Mesenchymal stem cell (in vitro differentiated cells and primary cell): ENCODE measurements around the gene RELB.

Experiments used
- DNase-seq: peaks from one replicate; pipeline ENCODE4 v3.0.0-alpha.2; 2013
- H2AFZ ChIP-seq: one replicate; pipeline ENCODE4 v1.6.1; 2013; ENCODE audit warnings: low read depth, mild to moderate bottlenecking, control low read depth, inconsistent platforms, low read length, moderate library complexity
- H2AK5ac ChIP-seq: 2 replicates; pipeline ENCODE4 v1.6.1; 2013; ENCODE audit warnings: low read length, moderate library complexity, mild to moderate bottlenecking, inconsistent platforms; ENCODE audit not compliant: severe bottlenecking
- H2BK120ac ChIP-seq: one replicate; pipeline ENCODE4 v1.6.1; 2013; ENCODE audit warnings: low read depth, mild to moderate bottlenecking, inconsistent platforms, low read length, moderate library complexity
- H2BK12ac ChIP-seq, 2 experiments: one replicate each; pipeline ENCODE4 v1.6.1; 2013; ENCODE audit warnings: inconsistent platforms in 2 of 2, low read length in 2 of 2, mild to moderate bottlenecking in 2 of 2, moderate library complexity in 2 of 2, control low read depth in 1 of 2
- H2BK15ac ChIP-seq: one replicate; pipeline ENCODE4 v1.6.1; 2013; ENCODE audit warnings: mild to moderate bottlenecking, low read depth, inconsistent platforms; ENCODE audit not compliant: poor library complexity, severe bottlenecking
- H2BK5ac ChIP-seq: 2 replicates; pipeline ENCODE4 v1.6.1; 2013; ENCODE audit warnings: low read depth, mild to moderate bottlenecking, low read length, control low read depth, inconsistent platforms; ENCODE audit not compliant: poor library complexity, severe bottlenecking
- H3K14ac ChIP-seq, 2 experiments: one replicate each; pipeline ENCODE4 v1.6.1; 2013; ENCODE audit warnings: inconsistent platforms in 2 of 2, low read length in 2 of 2, control low read depth in 1 of 2, mild to moderate bottlenecking in 1 of 2, moderate library complexity in 1 of 2
- H3K18ac ChIP-seq, 2 experiments: one replicate each; pipeline ENCODE4 v1.6.1; 2013; ENCODE audit warnings: inconsistent platforms in 2 of 2, low read length in 2 of 2, control low read depth in 1 of 2, low read depth in 1 of 2, mild to moderate bottlenecking in 1 of 2
- H3K23ac ChIP-seq, 2 experiments: one replicate each; pipeline ENCODE4 v1.6.1; 2013; ENCODE audit warnings: inconsistent platforms in 2 of 2, low read length in 2 of 2, mild to moderate bottlenecking in 2 of 2, moderate library complexity in 2 of 2, control low read depth in 1 of 2
- H3K27ac ChIP-seq: 2 replicates; pipeline ENCODE4 v1.5.1; 2013; ENCODE audit warnings: mild to moderate bottlenecking, moderate library complexity, low read length, control low read depth, inconsistent platforms; ENCODE audit not compliant: poor library complexity, severe bottlenecking
- H3K27me3 ChIP-seq, 2 experiments: 2 replicates each; pipeline versions ENCODE4 v1.6.1 to v1.7.0; 2013; ENCODE audit warnings: low read length in 2 of 2, mild to moderate bottlenecking in 2 of 2, moderate library complexity in 2 of 2, control low read depth in 1 of 2, inconsistent platforms in 1 of 2; ENCODE audit not compliant: control insufficient read depth in 1 of 2, insufficient read depth in 1 of 2
- H3K36me3 ChIP-seq, 2 experiments: 2 replicates each; pipeline versions ENCODE4 v1.6.1 to v1.7.0; 2013; ENCODE audit warnings: low read length in 2 of 2, control low read depth in 1 of 2, inconsistent platforms in 1 of 2, low read depth in 1 of 2, mild to moderate bottlenecking in 1 of 2; ENCODE audit not compliant: insufficient read depth in 2 of 2, control insufficient read depth in 1 of 2
- H3K4ac ChIP-seq, 2 experiments: one replicate each; pipeline ENCODE4 v1.6.1; 2013; ENCODE audit warnings: inconsistent platforms in 2 of 2, low read length in 2 of 2, mild to moderate bottlenecking in 2 of 2, moderate library complexity in 2 of 2, control low read depth in 1 of 2, low read depth in 1 of 2
- H3K4me1 ChIP-seq: 2 replicates; pipeline ENCODE4 v1.6.1; 2013; ENCODE audit warnings: low read depth, low read length, control low read depth; ENCODE audit not compliant: control insufficient read depth, insufficient read depth
- H3K4me2 ChIP-seq: 2 replicates; pipeline ENCODE4 v1.6.1; 2013; ENCODE audit warnings: low read length, mild to moderate bottlenecking, inconsistent platforms; ENCODE audit not compliant: poor library complexity, severe bottlenecking
- H3K4me3 ChIP-seq, 2 experiments: 2 replicates each; pipeline versions ENCODE4 v1.5.1 to v1.7.0; 2013; ENCODE audit warnings: low read length in 2 of 2, mild to moderate bottlenecking in 2 of 2, control low read depth in 1 of 2, low read depth in 1 of 2; ENCODE audit not compliant: insufficient read depth in 1 of 2
- H3K79me1 ChIP-seq: replicated peaks from 2 replicates; pipeline ENCODE4 v1.6.1; 2013; ENCODE audit warnings: mild to moderate bottlenecking, control low read depth, low read length, inconsistent platforms; ENCODE audit not compliant: poor library complexity, severe bottlenecking
- H3K9ac ChIP-seq: 2 replicates; pipeline ENCODE4 v1.7.0; 2013; ENCODE audit warnings: mild to moderate bottlenecking, low read length, moderate library complexity
- H3K9me3 ChIP-seq: 2 replicates; pipeline ENCODE4 v1.7.0; 2013; ENCODE audit warnings: mild to moderate bottlenecking, low read length; ENCODE audit not compliant: control insufficient read depth
- H4K8ac ChIP-seq: one replicate; pipeline ENCODE4 v1.6.1; 2013; ENCODE audit warnings: inconsistent platforms, mild to moderate bottlenecking, low read length, moderate library complexity
- H4K91ac ChIP-seq: one replicate; pipeline ENCODE4 v1.6.1; 2013; ENCODE audit warnings: mild to moderate bottlenecking, low read length, inconsistent platforms
- WGBS: methylation state at CpG from one replicate; pipeline ENCODE4 v1.1.7; 2013; ENCODE audit warnings: mixed read lengths; 5-methylcytosine and 5-hydroxymethylcytosine counted together

Gene RELB

DNA sequence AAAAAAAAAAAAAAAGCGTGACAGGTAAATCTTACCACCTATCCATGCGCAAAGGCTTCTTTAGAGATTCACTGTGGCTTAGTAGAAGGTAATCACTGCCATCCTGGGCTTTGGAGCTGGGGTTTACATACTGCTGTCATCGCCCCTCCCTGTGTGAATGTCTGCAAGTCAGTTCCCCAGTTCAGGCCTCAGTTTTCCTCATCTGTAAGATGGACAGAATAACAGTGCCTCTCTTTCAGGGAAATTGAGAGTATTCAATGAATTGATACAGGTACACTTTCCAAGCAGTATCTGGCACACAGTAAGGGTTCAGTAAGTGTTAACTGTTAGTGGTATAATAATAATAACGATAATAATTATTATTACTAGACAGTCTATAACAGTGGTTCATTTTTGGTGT is 2.2 kb downstream of the RELB start:
- 100% methylated on average over 2 of the region's 4 CpGs for WGBS

DNA sequence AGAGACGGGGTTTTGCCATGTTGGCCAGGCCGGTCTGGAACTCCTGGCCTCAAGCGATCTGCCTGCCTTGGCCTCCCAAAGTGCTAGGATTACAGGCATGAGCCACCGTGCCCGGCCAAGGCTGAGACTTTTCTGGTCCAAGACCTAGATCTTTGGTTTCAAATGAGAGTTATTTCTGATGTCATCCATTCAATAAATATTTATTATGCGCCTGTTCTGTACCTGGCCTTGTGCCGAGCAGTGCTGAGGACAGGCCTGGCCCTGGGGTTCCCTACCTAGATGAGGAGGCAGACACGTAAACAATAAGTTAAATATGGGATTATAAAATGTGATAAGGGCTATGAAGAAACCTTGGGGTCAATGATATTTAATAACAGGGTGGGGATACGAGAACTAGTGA is 4.5 kb downstream of the RELB start:
- Histone ChIP-seq H2BK15ac (no peak overlapping the region), H3K9me3 (no peaks in the 10 kb centered on the region), H2BK12ac (no peak overlapping the region), H3K4me1 (peaks cover 5% of the 10 kb centered on the region), H3K9ac (no peak overlapping the region), H3K4ac (no peak overlapping the region), H3K27ac (no peak overlapping the region), H2AK5ac (no peak overlapping the region), H3K18ac (no peak overlapping the region), H2BK120ac (no peak overlapping the region), H3K14ac (no peak overlapping the region), H3K4me3 (no peak overlapping the region), H3K27me3 (no peaks in the 10 kb centered on the region), H2AFZ (no peak overlapping the region), H3K36me3 (peaks cover 13 to 37% of the 10 kb centered on the region in 2 experiments), H4K8ac (no peak overlapping the region), H2BK5ac (no peak overlapping the region), H3K23ac (no peak overlapping the region), H3K4me2 (no peak overlapping the region), H3K79me1 (peaks cover 9% of the 10 kb centered on the region), H4K91ac (no peak overlapping the region)
- DNase-seq = no peak
- WGBS = 97% methylated on average over 9 of the region's 9 CpGs

More for the DNA sequence above, 2.2 kb downstream of the RELB start:
- Histone ChIP-seq H2BK15ac (no peak overlapping the region), H3K4me1 (peaks cover 6% of the 10 kb centered on the region), H3K79me1 (peaks cover 9% of the 10 kb centered on the region), H3K9ac (no peak overlapping the region), H4K91ac (no peak overlapping the region), H3K4me2 (no peak overlapping the region), H3K23ac (no peak overlapping the region), H2BK12ac (no peak overlapping the region), H2BK120ac (no peak overlapping the region), H2BK5ac (no peak overlapping the region), H4K8ac (no peak overlapping the region), H3K14ac (no peak overlapping the region), H3K4ac (no peak overlapping the region), H3K4me3 (no peak overlapping the region), H2AFZ (no peak overlapping the region), H3K36me3 (peaks cover 13 to 27% of the 10 kb centered on the region in 2 experiments), H3K9me3 (no peaks in the 10 kb centered on the region), H3K27me3 (no peaks in the 10 kb centered on the region), H2AK5ac (no peak overlapping the region), H3K27ac (no peak overlapping the region), H3K18ac (no peak overlapping the region)
- DNase-seq = no peak

DNA sequence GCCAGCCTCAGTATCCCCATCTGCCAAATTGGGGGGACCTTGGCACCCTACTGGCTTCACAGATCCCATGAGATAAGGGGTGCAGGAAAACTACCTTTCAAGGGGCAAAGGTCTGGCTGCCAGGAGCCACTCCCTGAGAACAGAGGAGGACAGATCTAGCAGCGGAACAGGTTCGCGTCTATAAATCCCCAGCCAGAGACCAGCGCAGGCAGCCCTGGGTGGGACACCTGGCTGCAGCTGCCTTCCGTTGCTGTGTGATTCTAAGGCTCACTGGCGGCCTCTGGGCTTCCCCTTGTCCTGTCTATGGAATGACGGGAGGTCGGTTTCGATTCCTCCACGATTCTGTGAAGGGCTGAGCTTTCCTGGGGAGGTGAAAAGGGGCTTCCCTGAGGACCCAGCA is 7.3 kb downstream of the RELB start:
- DNase-seq = no peak
- Histone ChIP-seq H3K4me3 (no peak overlapping the region), H2BK12ac (no peak overlapping the region), H3K9ac (no peak overlapping the region), H4K8ac (no peak overlapping the region), H2BK15ac (no peak overlapping the region), H3K14ac (no peak overlapping the region), H3K27me3 (no peaks in the 10 kb centered on the region), H2AK5ac (no peak overlapping the region), H4K91ac (no peak overlapping the region), H2BK120ac (no peak overlapping the region), H3K9me3 (no peaks in the 10 kb centered on the region), H2BK5ac (no peak overlapping the region), H3K79me1 (peaks cover 3% of the 10 kb centered on the region), H3K27ac (no peak overlapping the region), H3K4me2 (no peak overlapping the region), H3K23ac (no peak overlapping the region), H2AFZ (no peak overlapping the region), H3K4ac (no peak overlapping the region), H3K36me3 (peaks cover 14 to 51% of the 10 kb centered on the region in 2 experiments), H3K4me1 (peaks cover 4% of the 10 kb centered on the region), H3K18ac (no peak overlapping the region)
- 82% methylated on average over 10 of the region's 10 CpGs for WGBS

DNA sequence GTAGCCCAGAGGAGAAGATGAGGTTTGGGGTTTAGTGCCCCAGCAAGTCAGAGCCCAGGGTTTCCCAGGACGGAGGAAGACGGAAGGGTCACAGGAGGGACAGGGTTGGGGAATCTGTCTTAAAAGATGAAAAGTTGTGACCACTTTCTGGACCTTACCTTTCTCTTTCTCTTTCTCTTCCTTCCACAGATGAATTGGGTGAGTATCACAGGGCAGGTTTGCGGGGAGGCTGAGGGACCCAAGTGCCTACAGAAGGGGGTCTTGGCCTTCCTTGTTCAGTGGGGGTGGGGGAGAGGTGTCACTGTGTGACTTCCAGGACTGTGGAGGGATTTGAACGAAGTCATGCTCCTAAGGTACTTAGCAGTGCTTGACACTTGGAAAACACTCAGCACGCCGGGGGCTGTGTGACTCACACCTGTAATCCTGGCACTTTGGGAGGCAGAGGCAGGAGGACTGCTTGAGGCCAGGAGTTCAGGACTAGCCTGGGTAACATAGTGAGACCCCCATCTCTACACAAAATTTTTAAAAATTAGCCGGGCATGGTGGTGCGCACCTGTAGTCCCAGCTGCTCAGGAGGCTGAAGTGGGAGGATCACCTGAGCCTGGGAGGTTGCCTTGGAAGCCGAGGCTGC is 8.5 kb downstream of the RELB start:
- H3K14ac ChIP-seq = no peak overlapping the region
- H3K4me3 ChIP-seq = no peak overlapping the region
- no peak overlapping the region for H2BK12ac ChIP-seq
- peak overlapping the region in 1 of 2 experiments; percentile 17 for H3K23ac ChIP-seq
- peaks cover 3% of the 10 kb centered on the region for H3K79me1 ChIP-seq
- no peak overlapping the region for H2BK120ac ChIP-seq
- 88% methylated on average over 9 of the region's 9 CpGs for WGBS
- DNase-seq = no peak
- H3K27ac ChIP-seq = no peak overlapping the region
- H4K91ac ChIP-seq = no peak overlapping the region
- no peak overlapping the region for H4K8ac ChIP-seq
- H3K27me3 ChIP-seq = no peaks in the 10 kb centered on the region
- no peak overlapping the region for H3K4me2 ChIP-seq
- no peak overlapping the region for H2AFZ ChIP-seq
- H3K18ac ChIP-seq = no peak overlapping the region
- peaks cover 13 to 52% of the 10 kb centered on the region in 2 experiments for H3K36me3 ChIP-seq
- peaks cover 4% of the 10 kb centered on the region for H3K4me1 ChIP-seq
- H3K9ac ChIP-seq = no peak overlapping the region
- H2BK15ac ChIP-seq = no peak overlapping the region
- H2AK5ac ChIP-seq = no peak overlapping the region
- no peak overlapping the region for H3K4ac ChIP-seq
- no peak overlapping the region for H2BK5ac ChIP-seq
- H3K9me3 ChIP-seq = no peaks in the 10 kb centered on the region
